AG04450 (cell line): ENCODE data around the gene ENDOG. TPM values are rescaled to one million over a fixed set of nuclear protein-coding genes. Genes with fewer than 3 reads are reported as not detected.

Experiments used
- CTCF ChIA-PET: fragments of 300-600, 350-600 bp; formaldehyde crosslinking; extraction: SDS; loops from one replicate; lab custom pipeline; 2022; ENCODE audit warnings: antibody characterized with exemption, inconsistent platforms; lab: Charles Lee
- POLR2A ChIA-PET: fragments of 350-600 bp; formaldehyde crosslinking; extraction: SDS; loops from one replicate; lab custom pipeline; 2021; ENCODE audit warnings: antibody characterized with exemption, inconsistent platforms; lab: Yijun Ruan, JAX
- DNase-seq: peaks from one replicate; pipeline ENCODE4 v3.0.0-alpha.2; 2011; ENCODE audit warnings: low read depth, low spot score
- H3K27ac ChIP-seq: one replicate; pipeline ENCODE4 v1.5.1; 2012; ENCODE audit warnings: low read depth, low read length, control low read depth
- H3K27me3 ChIP-seq: one replicate; pipeline ENCODE4 v1.6.0; 2012; ENCODE audit warnings: low read length; ENCODE audit not compliant: control insufficient read depth, insufficient read depth
- H3K4me3 ChIP-seq: 2 replicates; pipeline ENCODE4 v1.5.1; 2011; ENCODE audit warnings: mild to moderate bottlenecking, low read depth, low read length, control low read depth
- H3K9me3 ChIP-seq: 2 replicates; pipeline ENCODE4 v1.5.1; 2012; ENCODE audit warnings: low read length; ENCODE audit not compliant: control insufficient read depth, insufficient read depth
- polyA plus RNA-seq: library from polyadenylated mRNA; depleted of rRNA; stranded (reverse); fragments of >200 nt; gene quantifications from 2 replicates; pipeline ENCODE4 v1.2.3, GENCODE V29; 2011
- TF ChIP-seq, protein P1 (sequence below): IDR thresholded peaks from 2 replicates; pipeline ENCODE4 v1.5.1; 2011; ENCODE audit warnings: low read depth, low read length, control low read depth, inconsistent platforms

ENDOG gene
- polyA plus RNA-seq, 1 experiment, result 6.3 TPM

DNA sequence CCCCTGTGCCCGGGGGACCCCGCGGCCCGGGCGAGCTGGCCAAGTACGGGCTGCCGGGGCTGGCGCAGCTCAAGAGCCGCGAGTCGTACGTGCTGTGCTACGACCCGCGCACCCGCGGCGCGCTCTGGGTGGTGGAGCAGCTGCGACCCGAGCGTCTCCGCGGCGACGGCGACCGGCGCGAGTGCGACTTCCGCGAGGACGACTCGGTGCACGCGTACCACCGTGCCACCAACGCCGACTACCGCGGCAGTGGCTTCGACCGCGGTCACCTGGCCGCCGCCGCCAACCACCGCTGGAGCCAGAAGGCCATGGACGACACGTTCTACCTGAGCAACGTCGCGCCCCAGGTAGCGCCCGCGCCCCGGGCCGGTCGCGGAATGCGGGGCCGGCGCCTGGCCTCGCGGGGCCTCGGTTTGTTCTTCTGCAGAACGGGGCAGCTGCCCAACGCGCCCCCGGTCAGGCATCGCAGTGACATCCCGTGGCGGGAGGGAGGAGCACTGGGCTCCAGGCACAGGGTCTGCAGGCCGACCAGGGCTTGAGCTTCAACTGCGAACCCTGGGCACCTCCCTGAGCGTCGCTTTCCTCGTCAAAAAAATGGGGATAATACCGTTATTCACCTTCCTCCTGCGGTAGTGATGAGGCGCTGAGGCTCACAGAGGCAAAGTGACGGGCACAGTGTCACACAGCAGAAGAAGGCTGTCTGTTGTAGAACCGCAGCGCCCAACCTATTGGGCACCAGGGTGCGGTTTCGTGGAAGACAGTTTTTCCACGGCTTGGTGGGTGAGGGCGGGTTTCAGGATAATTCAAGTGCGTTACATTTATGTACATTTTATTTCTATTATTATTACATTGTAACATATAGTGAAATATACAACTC lies 777 bp downstream of the ENDOG start:
- CTCF ChIA-PET, result interaction anchor here (0.5 to 3.1 kb wide), 33 partner anchors 8 to 853 kb away, joined by 3 to 52 read pairs (median 6); partner anchors contain the start of genes SET, SPOUT1, ZDHHC12 and ZER1
- Histone ChIP-seq H3K9me3 (peaks cover 5% of the 10 kb centered on the region), H3K27me3 (no peaks in the 10 kb centered on the region), H3K4me3 (peak overlapping the region; percentile 80), H3K27ac (no peak overlapping the region)
- DNase-seq, result no peak
- POLR2A ChIA-PET, result interaction anchor here (0.5 to 1.4 kb wide), 6 partner anchors 8 to 103 kb away, joined by 3 to 17 read pairs (median 4); partner anchors contain the start of genes SPOUT1 and ZDHHC12
- TF ChIP-seq, protein P1, sequence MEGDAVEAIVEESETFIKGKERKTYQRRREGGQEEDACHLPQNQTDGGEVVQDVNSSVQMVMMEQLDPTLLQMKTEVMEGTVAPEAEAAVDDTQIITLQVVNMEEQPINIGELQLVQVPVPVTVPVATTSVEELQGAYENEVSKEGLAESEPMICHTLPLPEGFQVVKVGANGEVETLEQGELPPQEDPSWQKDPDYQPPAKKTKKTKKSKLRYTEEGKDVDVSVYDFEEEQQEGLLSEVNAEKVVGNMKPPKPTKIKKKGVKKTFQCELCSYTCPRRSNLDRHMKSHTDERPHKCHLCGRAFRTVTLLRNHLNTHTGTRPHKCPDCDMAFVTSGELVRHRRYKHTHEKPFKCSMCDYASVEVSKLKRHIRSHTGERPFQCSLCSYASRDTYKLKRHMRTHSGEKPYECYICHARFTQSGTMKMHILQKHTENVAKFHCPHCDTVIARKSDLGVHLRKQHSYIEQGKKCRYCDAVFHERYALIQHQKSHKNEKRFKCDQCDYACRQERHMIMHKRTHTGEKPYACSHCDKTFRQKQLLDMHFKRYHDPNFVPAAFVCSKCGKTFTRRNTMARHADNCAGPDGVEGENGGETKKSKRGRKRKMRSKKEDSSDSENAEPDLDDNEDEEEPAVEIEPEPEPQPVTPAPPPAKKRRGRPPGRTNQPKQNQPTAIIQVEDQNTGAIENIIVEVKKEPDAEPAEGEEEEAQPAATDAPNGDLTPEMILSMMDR, result no peak

DNA sequence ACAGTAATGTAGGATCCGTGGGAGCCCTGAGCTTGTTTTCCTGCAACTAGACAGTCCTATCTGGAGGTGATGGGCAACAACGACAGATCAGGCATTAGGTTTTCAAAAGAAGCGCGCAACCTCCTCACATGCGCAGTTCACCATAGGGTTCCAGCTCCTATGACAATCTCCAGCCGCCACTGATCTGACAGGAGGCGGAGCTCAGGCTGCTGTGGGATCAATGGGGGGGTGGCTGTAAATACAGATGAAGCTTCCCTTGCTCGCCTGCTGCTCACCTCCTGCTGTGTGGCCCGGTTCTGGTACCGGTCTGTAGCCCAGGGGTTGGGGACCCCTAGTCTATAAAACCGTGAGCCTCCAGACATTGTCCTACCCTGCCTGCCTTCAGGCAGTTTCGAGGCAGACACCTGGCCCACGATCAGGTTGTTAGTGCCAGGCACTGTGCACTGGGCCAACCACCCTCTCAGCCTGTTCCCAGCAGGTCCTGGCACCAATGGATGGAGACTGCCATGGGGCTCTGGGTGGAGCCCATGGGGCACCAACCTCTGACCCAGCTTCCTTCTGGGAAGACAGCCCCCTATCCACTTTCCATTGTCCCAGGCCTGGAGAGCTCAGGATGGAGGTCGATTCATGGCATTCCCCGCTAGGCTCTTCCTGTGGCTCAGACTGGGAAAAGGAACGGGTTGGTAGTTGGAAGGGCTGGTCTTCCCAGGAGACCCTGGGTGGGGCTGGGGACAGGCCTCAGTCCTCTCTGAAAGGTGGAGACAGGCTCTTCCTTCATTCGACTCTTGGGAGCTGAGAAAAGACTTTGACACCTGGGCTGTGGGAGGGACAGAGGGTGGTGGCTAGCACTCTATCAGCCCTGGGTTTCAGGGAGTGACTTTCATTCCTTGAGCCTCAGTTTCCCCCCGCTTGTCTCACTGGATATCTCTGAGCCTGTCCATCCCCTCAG lies 1.7 kb downstream of the ENDOG start:
- no peak for DNase-seq
- POLR2A ChIA-PET, result interaction anchor here (0.5 to 0.7 kb wide), 2 partner anchors 10 to 102 kb away, joined by 3 to 5 read pairs; partner anchors contain the start of gene SPOUT1
- no peak overlapping the region for H3K4me3 ChIP-seq
- H3K27me3 ChIP-seq, result no peaks in the 10 kb centered on the region
- H3K9me3 ChIP-seq, result peaks cover 5% of the 10 kb centered on the region
- no peak overlapping the region for H3K27ac ChIP-seq
- TF ChIP-seq, protein P1, result no peak
- CTCF ChIA-PET, result interaction anchor here (0.6 to 3.1 kb wide), 3 partner anchors 7 to 118 kb away, joined by 5 to 24 read pairs (median 19); partner anchors contain the start of gene PKN3

DNA sequence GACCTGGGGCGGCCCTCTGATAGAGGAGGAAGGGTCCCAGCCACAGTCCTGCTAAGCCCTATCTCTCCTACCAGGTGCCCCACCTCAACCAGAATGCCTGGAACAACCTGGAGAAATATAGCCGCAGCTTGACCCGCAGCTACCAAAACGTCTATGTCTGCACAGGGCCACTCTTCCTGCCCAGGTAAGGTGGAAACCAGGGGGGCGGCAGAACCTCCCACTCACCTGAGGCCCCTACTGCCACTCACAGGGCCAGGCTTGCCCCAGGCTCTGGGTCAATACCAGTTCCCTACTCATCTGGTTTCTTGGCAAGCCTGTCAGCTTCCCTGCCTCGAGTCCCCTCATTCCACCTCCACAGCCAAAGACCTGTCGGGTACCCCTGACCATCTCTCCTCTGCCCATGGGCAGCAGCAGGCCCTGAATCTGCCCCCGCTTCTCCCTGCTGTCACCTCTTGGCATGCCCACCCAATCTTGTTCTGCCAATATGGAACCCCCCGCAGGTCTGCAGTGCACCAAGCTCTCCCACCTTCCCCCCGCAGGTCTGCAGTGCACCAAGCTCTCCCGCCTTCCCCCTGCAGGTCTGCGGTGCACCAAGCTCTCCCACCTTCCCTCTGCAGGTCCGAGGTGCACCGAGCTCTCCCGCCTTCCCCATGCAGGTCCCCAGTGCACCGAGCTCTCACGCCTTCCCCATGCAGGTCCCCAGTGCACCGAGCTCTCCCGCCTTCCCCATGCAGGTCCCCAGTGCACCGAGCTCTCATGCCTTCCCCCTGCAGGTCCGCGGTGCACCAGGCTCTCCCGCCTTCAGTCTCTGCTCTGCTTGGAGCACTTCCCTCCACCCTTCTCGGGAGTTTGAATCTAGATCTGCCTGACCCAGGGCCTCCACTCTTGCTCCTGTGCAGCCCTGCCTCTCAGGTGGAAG lies 2.6 kb downstream of the ENDOG start:
- H3K27ac ChIP-seq, result no peak overlapping the region
- POLR2A ChIA-PET, result no interaction called here
- H3K4me3 ChIP-seq, result no peak overlapping the region
- CTCF ChIA-PET, result no interaction called here
- peaks cover 5% of the 10 kb centered on the region for H3K9me3 ChIP-seq
- no peaks in the 10 kb centered on the region for H3K27me3 ChIP-seq
- no peak for DNase-seq
- TF ChIP-seq, protein P1, result no peak

DNA sequence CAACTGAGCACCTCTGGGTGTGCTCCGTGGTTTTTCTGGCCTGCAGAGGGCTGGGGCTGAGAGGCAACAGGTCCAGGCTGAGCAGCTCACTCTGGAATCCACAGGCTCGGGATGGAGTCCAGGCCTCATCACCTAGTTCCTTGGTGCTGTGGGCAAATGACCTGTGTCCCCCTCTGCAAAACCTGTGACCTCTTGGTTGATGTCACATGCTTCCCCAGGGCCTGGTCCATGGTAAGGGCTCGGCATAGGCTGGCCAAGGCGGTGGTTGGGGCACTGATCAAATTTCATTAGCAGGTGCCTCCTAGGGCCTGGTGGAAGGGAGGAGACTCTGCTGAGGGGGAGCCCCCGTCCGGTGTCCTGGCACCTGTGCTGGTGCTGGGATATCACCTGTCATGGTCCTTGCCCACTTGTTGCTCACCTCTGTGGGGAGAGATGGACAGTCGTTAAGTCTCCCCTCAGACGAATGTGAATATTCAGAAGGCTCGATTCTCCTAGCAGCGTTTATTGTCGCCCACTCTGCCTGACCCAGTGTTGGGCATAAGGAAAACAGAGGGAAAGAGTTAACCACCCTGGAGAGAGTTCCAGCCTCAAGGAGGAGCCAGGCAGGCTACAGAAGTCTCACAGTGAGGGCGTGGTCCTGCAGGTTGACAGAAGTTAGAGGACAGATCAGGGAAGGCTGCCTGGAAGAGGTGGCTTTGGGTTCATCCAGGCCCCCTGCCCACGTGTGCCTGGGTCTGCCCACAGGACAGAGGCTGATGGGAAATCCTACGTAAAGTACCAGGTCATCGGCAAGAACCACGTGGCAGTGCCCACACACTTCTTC lies 3.5 kb downstream of the ENDOG start:
- no peak for DNase-seq
- no peak overlapping the region for H3K27ac ChIP-seq
- TF ChIP-seq, protein P1, result no peak
- no peaks in the 10 kb centered on the region for H3K27me3 ChIP-seq
- CTCF ChIA-PET, result no interaction called here
- H3K9me3 ChIP-seq, result peaks cover 5% of the 10 kb centered on the region
- POLR2A ChIA-PET, result no interaction called here
- H3K4me3 ChIP-seq, result no peak overlapping the region
